ENCODE data around the gene SH3BP1.

SH3BP1 gene

GRCh38 chr22:37639771-37640590 is 512 bp downstream of the SH3BP1 start:
- TF ChIP-seq, protein P1, sequence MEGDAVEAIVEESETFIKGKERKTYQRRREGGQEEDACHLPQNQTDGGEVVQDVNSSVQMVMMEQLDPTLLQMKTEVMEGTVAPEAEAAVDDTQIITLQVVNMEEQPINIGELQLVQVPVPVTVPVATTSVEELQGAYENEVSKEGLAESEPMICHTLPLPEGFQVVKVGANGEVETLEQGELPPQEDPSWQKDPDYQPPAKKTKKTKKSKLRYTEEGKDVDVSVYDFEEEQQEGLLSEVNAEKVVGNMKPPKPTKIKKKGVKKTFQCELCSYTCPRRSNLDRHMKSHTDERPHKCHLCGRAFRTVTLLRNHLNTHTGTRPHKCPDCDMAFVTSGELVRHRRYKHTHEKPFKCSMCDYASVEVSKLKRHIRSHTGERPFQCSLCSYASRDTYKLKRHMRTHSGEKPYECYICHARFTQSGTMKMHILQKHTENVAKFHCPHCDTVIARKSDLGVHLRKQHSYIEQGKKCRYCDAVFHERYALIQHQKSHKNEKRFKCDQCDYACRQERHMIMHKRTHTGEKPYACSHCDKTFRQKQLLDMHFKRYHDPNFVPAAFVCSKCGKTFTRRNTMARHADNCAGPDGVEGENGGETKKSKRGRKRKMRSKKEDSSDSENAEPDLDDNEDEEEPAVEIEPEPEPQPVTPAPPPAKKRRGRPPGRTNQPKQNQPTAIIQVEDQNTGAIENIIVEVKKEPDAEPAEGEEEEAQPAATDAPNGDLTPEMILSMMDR (IDR thresholded peaks at IDR 0.05; ENCODE audit: control insufficient read depth, extremely low read depth, insufficient read depth) = no peak
- DNase-seq (ENCODE audit: low read depth) = no peak
- H3K4me3 ChIP-seq (ENCODE audit: low read depth, low read length) = peak overlapping the region; percentile 70

DNA sequence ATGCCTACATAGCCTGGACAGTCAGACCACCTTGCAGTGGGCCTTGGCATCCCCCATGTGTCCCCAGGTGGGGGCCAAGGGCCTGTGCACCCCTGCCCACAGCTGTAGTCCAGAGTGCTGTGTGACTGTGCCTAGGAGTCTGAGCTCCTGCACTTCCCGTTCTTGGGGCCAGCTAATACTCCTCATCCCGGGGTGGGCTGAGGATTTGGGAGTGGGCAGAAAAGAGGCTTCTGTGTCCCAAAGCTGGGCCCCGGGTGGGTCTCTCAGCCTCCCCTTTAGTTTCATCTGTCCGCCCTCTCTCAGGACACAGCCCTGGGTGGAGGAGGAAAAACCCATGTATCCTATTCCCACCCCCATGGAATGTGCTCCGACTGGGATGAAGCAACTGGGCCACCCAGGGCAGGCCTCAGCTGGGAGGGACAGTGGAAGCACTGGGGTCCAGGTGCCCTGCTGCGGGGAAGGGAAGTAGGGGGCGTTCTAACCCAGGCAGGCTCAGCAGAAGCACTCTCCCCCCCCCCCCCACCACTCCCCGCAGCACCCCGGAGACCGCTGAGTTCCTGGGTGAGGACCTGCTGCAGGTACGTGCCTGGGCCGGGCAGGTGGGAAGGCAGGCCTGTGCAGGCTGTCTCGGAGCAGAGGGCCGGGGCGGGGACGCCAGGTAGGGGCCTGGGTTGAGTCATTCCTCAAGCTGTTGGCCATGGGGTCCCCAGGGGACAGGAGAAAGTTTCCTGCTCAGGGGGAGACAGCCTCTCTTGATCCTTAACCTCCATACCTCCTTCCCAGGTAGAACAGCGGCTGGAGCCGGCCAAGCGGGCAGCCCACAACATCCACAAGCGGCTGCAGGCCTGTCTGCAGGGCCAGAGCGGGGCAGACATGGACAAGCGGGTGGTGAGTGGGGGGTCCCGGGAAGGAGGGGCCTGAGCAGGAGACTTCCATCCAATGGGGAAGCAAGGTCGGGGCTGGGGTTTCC is 1.4 kb downstream of the SH3BP1 start:
- no peak for DNase-seq (ENCODE audit: low read depth)
- TF ChIP-seq, protein P1 (IDR thresholded peaks at IDR 0.05; ENCODE audit: control insufficient read depth, extremely low read depth, insufficient read depth) = no peak
- peak overlapping the region; percentile 70 for H3K4me3 ChIP-seq (ENCODE audit: low read depth, low read length)

- TF ChIP-seq, protein P1 (IDR thresholded peaks at IDR 0.05; ENCODE audit: control insufficient read depth, extremely low read depth, insufficient read depth) = no peak
- DNase-seq (ENCODE audit: low read depth) = no peak
- no peak overlapping the region for H3K4me3 ChIP-seq (ENCODE audit: low read depth, low read length)
Observed at GRCh38 chr22:37641561-37641949, 2.1 kb downstream of the SH3BP1 start.

- DNase-seq (ENCODE audit: low read depth) = no peak
- H3K4me3 ChIP-seq (ENCODE audit: low read depth, low read length) = no peak overlapping the region
- TF ChIP-seq, protein P1 (IDR thresholded peaks at IDR 0.05; ENCODE audit: control insufficient read depth, extremely low read depth, insufficient read depth) = peak; percentile 79
Observed at GRCh38 chr22:37643225-37643847, 3.9 kb downstream of the SH3BP1 start.

GRCh38 chr22:37647317-37647716 is 7.8 kb downstream of the SH3BP1 start:
- H3K4me3 ChIP-seq (ENCODE audit: low read depth, low read length) = no peak overlapping the region
- no peak for DNase-seq (ENCODE audit: low read depth)
- TF ChIP-seq, protein P1 (IDR thresholded peaks at IDR 0.05; ENCODE audit: control insufficient read depth, extremely low read depth, insufficient read depth) = no peak

DNA sequence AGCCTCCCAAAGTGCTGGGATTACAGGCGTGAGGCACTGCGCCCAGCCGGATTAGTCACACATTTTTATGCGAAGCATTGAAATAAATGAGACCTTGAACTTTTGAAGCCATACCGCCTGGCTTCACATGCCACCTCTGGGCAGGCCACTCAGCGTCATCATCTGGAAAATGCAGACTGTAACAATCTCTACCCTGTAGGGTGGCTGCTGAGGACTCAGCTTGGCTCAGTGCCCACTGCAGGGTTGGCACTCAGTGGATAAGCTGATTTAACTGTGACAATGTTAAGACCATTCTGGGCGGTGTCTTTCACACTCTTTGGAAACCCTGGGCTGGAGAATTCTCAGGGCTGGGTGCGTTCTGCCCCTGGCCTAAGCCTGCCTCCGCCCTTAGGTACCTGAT is 8.5 kb downstream of the SH3BP1 start:
- TF ChIP-seq, protein P1 (IDR thresholded peaks at IDR 0.05; ENCODE audit: control insufficient read depth, extremely low read depth, insufficient read depth) = no peak
- DNase-seq (ENCODE audit: low read depth) = no peak
- H3K4me3 ChIP-seq (ENCODE audit: low read depth, low read length) = no peak overlapping the region

All from LNCaP clone FGC (cell line).